Thoracic aorta (tissue), 2 donors: Measurements from ENCODE around the gene SH3BP1. TPM values are rescaled to one million over a fixed set of nuclear protein-coding genes. Genes with fewer than 3 reads are reported as not detected.
A peak's percentile ranks its signal among the peaks of the same experiment; 100 is the strongest.

Experiments used
- ATAC-seq: fragments of 150-250 bp; one replicate; pipeline ENCODE4 v1.8.0; 2017; ENCODE audit warnings: low read depth; ENCODE audit not compliant: insufficient number of reproducible peaks, low FRiP score
- DNase-seq: peaks from one replicate; pipeline ENCODE4 v3.0.0-alpha.2; 2020; ENCODE audit warnings: low spot score
- H3K27ac ChIP-seq, 2 donors: fragments of 200-600 bp; sonication (generic); 1 replicate in 1 of 2; 2 replicates in 1 of 2; pipeline ENCODE4 v1.5.1; 2016; ENCODE audit warnings: mild to moderate bottlenecking in 2 of 2, moderate library complexity in 2 of 2
- H3K27me3 ChIP-seq: fragments of 200-600 bp; sonication (generic); replicated peaks from 2 replicates; pipeline ENCODE4 v1.6.0; 2016; ENCODE audit warnings: mild to moderate bottlenecking; ENCODE audit not compliant: insufficient read depth
- H3K36me3 ChIP-seq: fragments of 200-600 bp; sonication (generic); one replicate; pipeline ENCODE4 v1.5.1; 2016
- H3K4me1 ChIP-seq, 2 donors: fragments of 200-600 bp; sonication (generic); 1 replicate in 1 of 2; 2 replicates in 1 of 2; pipeline versions ENCODE4 v1.5.1 to v1.6.0; 2016; ENCODE audit warnings: low read depth in 2 of 2, mild to moderate bottlenecking in 1 of 2; ENCODE audit not compliant: control insufficient read depth in 1 of 2
- H3K4me3 ChIP-seq: fragments of 200-600 bp; sonication (generic); 2 replicates; pipeline ENCODE4 v1.5.1; 2016; ENCODE audit warnings: mild to moderate bottlenecking
- H3K9me3 ChIP-seq: fragments of 200-600 bp; sonication (generic); 2 replicates; pipeline ENCODE4 v1.5.1; 2016
- CTCF ChIP-seq: fragments of 200-600 bp; sonication (generic); IDR thresholded peaks from one replicate; pipeline ENCODE4 v1.5.1; 2019; ENCODE audit warnings: antibody characterized with exemption
- total RNA-seq, 2 donors: library from RNA; depleted of rRNA; stranded (reverse); fragments of >200 nt; gene quantifications; one replicate each; pipeline versions ENCODE4 v1.1.0 to v1.2.3, GENCODE V29; 2016

The SH3BP1 gene
- total RNA-seq, 2 donors from 2014 or later, result 5.6 to 14.2 TPM

- ATAC-seq, result peak; percentile 95
- Histone ChIP-seq H3K4me1 (peaks cover 11 to 39% of the 10 kb centered on the region in 2 donors), H3K27me3 (no peaks in the 10 kb centered on the region)
These were observed 18.9 kb downstream of the SH3BP1 start, which contains the start of gene PDXP for GRCh38 chr22:37658133-37659065. Gene PDXP (plus strand): TSS chr22:37658723. CDS start chr22:37658783, 60 bp downstream.

GRCh38 chr22:37659066-37659896, 19.8 kb downstream of the SH3BP1 start:
- no peaks in the 10 kb centered on the region for H3K27me3 ChIP-seq
- ATAC-seq, result no peak
- H3K4me1 ChIP-seq, result peaks cover 11 to 39% of the 10 kb centered on the region in 2 donors
- H3K4me3 ChIP-seq, result peak overlapping the region; percentile 71
- DNase-seq, result no peak
- no peak for TF ChIP-seq CTCF
- H3K36me3 ChIP-seq, result no peaks in the 10 kb centered on the region
- no peak overlapping the region for H3K27ac ChIP-seq
- H3K9me3 ChIP-seq, result no peaks in the 10 kb centered on the region

More at GRCh38 chr22:37658133-37659065, 18.9 kb downstream of the SH3BP1 start, which contains the start of gene PDXP:
- peak; percentile 97 for DNase-seq
- no peak for TF ChIP-seq CTCF
- Histone ChIP-seq H3K27ac (peak within 1 kb of the TSS; percentile 81 to 83), H3K36me3 (no peaks in the 10 kb centered on the region), H3K9me3 (no peaks in the 10 kb centered on the region), H3K4me3 (peak within 1 kb of the TSS; percentile 71)

- ATAC-seq (no peak), DNase-seq (no peak)
- Histone ChIP-seq H3K27ac (no peak overlapping the region), H3K27me3 (no peaks in the 10 kb centered on the region), H3K4me3 (peak overlapping the region; percentile 71), H3K36me3 (no peaks in the 10 kb centered on the region), H3K4me1 (peaks cover 11 to 39% of the 10 kb centered on the region in 2 donors), H3K9me3 (no peaks in the 10 kb centered on the region)
- no peak for TF ChIP-seq CTCF
These were observed 20.6 kb downstream of the SH3BP1 start for GRCh38 chr22:37659897-37660708.

- no peak overlapping the region for H3K4me3 ChIP-seq
- no peak for TF ChIP-seq CTCF
- peak overlapping the region in 1 of 2 donors; percentile 74 for H3K27ac ChIP-seq
- H3K27me3 ChIP-seq, result no peaks in the 10 kb centered on the region
- peaks cover 11 to 39% of the 10 kb centered on the region in 2 donors for H3K4me1 ChIP-seq
- DNase-seq (no peak), ATAC-seq (no peak)
- no peaks in the 10 kb centered on the region for H3K9me3 ChIP-seq
- no peaks in the 10 kb centered on the region for H3K36me3 ChIP-seq
These were observed 21.2 kb downstream of the SH3BP1 start for GRCh38 chr22:37660709-37661045.
